MM.1S (cell line): ENCODE measurements around the gene SLIT3.

ENCODE experiments used
- EZH2 ChIP-seq: fragments of 300-600 bp; sonication (generic); optimal IDR thresholded peaks from 2 replicates; pipeline ENCODE3; 2017; ENCODE audit warnings: low read depth, mild to moderate bottlenecking, antibody characterized with exemption, low read length, mixed read lengths
- EZH2phosphoT487 ChIP-seq: fragments of 300-600 bp; sonication (generic); IDR thresholded peaks from 2 replicates; pipeline ENCODE4 v1.6.1; 2018; ENCODE audit warnings: antibody characterized with exemption, low read length
- TF ChIP-seq, protein P1 (sequence below): fragments of 300-600 bp; sonication (generic); IDR thresholded peaks from 2 replicates; pipeline ENCODE4 v1.5.1; 2016; ENCODE audit warnings: antibody characterized with exemption, low read length, mixed read lengths

DNA sequence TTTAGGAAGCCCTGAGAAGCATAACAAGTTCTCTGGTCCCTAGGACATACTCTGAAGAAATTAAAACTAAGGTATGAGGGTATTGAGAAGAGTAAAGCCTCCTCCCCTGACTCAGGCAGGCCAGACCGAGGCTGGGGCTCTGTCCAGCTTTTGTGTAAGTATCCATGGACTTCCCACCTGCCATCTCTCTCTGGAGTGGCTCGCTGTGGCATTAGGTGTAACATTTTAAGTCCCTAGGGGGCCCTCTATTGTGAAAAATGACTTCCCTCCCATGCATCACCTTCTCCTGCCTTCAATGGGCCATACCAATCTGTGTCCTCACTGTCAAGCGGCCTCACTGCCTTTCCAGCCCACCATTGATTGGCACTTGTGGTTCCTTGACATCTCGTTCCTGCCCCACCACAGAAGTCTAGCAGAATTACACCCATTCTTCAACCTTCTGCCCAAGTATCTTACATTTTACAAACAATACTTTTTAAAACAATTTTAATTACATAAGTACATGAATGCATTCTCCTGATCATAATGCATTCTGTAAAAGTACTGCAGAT is 205.5 kb downstream of the SLIT3 start:
- TF ChIP-seq EZH2 (no peak), EZH2phosphoT487 (no peak)
- TF ChIP-seq, protein P1, sequence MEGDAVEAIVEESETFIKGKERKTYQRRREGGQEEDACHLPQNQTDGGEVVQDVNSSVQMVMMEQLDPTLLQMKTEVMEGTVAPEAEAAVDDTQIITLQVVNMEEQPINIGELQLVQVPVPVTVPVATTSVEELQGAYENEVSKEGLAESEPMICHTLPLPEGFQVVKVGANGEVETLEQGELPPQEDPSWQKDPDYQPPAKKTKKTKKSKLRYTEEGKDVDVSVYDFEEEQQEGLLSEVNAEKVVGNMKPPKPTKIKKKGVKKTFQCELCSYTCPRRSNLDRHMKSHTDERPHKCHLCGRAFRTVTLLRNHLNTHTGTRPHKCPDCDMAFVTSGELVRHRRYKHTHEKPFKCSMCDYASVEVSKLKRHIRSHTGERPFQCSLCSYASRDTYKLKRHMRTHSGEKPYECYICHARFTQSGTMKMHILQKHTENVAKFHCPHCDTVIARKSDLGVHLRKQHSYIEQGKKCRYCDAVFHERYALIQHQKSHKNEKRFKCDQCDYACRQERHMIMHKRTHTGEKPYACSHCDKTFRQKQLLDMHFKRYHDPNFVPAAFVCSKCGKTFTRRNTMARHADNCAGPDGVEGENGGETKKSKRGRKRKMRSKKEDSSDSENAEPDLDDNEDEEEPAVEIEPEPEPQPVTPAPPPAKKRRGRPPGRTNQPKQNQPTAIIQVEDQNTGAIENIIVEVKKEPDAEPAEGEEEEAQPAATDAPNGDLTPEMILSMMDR, result no peak
